ENCODE measurements around the gene ARHGAP4.

- TF ChIP-seq, protein P1, sequence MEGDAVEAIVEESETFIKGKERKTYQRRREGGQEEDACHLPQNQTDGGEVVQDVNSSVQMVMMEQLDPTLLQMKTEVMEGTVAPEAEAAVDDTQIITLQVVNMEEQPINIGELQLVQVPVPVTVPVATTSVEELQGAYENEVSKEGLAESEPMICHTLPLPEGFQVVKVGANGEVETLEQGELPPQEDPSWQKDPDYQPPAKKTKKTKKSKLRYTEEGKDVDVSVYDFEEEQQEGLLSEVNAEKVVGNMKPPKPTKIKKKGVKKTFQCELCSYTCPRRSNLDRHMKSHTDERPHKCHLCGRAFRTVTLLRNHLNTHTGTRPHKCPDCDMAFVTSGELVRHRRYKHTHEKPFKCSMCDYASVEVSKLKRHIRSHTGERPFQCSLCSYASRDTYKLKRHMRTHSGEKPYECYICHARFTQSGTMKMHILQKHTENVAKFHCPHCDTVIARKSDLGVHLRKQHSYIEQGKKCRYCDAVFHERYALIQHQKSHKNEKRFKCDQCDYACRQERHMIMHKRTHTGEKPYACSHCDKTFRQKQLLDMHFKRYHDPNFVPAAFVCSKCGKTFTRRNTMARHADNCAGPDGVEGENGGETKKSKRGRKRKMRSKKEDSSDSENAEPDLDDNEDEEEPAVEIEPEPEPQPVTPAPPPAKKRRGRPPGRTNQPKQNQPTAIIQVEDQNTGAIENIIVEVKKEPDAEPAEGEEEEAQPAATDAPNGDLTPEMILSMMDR (conservative IDR thresholded peaks at IDR 0.05 in 1 of 2, IDR thresholded peaks at IDR 0.05 in 1 of 2; ENCODE audit: low read depth in 1 of 2, low read length in 2 of 2), result no peak
- no peak for TF ChIP-seq EZH2 (IDR thresholded peaks at IDR 0.05; ENCODE audit: low read length, missing control alignments)
Measured at GRCh38 chrX:153932220-153932915, 6.3 kb upstream of the ARHGAP4 start.

All from fibroblast of lung (primary cell).